ENCODE data around the gene SNPH. TPM values are rescaled to one million over a fixed set of nuclear protein-coding genes. Genes with fewer than 3 reads are reported as not detected.

The SNPH gene, protein sequence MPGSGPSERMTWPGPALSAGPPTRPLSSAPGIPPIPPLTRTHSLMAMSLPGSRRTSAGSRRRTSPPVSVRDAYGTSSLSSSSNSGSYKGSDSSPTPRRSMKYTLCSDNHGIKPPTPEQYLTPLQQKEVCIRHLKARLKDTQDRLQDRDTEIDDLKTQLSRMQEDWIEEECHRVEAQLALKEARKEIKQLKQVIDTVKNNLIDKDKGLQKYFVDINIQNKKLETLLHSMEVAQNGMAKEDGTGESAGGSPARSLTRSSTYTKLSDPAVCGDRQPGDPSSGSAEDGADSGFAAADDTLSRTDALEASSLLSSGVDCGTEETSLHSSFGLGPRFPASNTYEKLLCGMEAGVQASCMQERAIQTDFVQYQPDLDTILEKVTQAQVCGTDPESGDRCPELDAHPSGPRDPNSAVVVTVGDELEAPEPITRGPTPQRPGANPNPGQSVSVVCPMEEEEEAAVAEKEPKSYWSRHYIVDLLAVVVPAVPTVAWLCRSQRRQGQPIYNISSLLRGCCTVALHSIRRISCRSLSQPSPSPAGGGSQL
- 6.3 and 6.4 TPM in 2 replicates for total RNA-seq

GRCh38 chr20:1266167-1266973, at the start of gene SNPH:
Gene SNPH (plus strand): TSS chr20:1266294. CDS start chr20:1296240, 29,946 bp downstream.

DNA sequence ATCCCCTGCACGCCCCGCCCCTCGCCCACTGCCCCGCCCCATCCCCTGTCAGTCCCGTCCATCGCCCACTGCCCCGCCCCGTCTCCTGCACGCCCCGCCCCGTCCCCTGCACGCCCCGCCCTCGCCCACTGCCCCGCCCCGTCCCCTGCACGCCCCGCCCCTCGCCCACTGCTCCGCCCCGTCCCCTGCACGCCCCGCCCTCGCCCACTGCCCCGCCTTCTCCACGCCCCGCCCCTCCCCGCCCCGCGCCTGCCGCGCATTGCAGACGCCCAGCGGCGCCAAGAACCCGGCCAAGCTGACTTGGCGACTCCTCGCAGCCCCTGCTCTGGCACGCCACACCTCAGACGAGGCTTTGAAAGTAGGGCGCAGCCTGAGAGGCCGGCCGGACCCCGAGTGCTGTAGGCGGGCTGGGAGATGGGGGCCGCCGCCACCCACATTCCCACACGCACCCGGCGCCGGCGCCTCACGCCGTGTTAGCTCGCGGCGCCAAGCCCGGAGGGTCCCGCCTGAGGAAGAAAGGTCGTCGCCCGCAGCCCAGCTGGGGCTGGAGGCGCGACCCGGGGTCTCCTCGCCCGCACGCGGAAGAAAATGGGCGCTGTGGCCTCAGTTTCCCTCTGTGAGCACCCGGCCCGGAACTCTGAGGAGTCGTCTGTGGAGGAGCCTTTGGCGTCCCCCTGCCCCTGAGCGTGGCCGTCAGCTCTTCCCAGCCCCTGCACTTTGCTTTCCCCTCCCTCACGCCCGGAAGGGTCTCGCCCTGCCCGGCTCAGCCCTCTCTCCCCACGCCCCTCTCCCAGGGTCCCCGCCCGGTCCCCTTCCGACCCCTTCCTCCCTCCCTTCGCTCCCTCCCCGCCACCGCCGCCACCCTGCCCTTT, 40.1 kb upstream of the SNPH start, which contains the start of gene RAD21L1:
RAD21L1 (plus strand) TSS at position 262 of the 872 bp plus-strand sequence. CDS start 2,410 bp downstream, outside the sequence.

GRCh38 chr20:1328680-1329330, 62.7 kb downstream of the SNPH start, which contains the start of gene SDCBP2:
Gene SDCBP2 (minus strand): TSS chr20:1329139. CDS start chr20:1320416, 8,723 bp downstream.

Other genes with a start within 250 kb of the SNPH start
- 76.2 and 144 TPM in 2 replicates for gene PSMF1, start 147.7 kb upstream of the SNPH start, total RNA-seq
- 0.11 TPM in 1 of 2 replicates, not detected in the other for gene TMEM74B, start 81.3 kb upstream of the SNPH start, total RNA-seq
- not detected in 2 replicates for gene C20orf202, start 62.8 kb upstream of the SNPH start, total RNA-seq
- gene RAD21L1, start 40.2 kb upstream of the SNPH start, total RNA-seq = not detected in 2 replicates
- gene SDCBP2, start 62.8 kb downstream of the SNPH start, total RNA-seq = 1.7 TPM in 2 replicates
- gene FKBP1A, start 126.8 kb downstream of the SNPH start, total RNA-seq = 137 and 138 TPM in 2 replicates
- gene NSFL1C, start 200.6 kb downstream of the SNPH start, total RNA-seq = 36.2 TPM in 2 replicates
- gene SIRPB2, start 225.1 kb downstream of the SNPH start, total RNA-seq = not detected in 2 replicates

Data from articular chondrocyte of knee joint (primary cell).